Right cardiac atrium (tissue), 5 donors: Measurements from ENCODE around the gene RUNX3. TPM values are rescaled to one million over a fixed set of nuclear protein-coding genes. Genes with fewer than 3 reads are reported as not detected.

Experiments used
- ATAC-seq, 2 donors: fragments of 200-7000 bp; cut with Tn5 transposase; one replicate each; pipeline versions ENCODE4 v1.8.0 to v1.9.1; 2020; ENCODE audit warnings: moderate library complexity in 2 of 2, mild to moderate bottlenecking in 1 of 2
- DNase-seq, 3 donors: peaks; one replicate each; pipeline ENCODE4 v3.0.0-alpha.2; 2020
- H3K27ac ChIP-seq: one replicate; pipeline ENCODE4 v1.5.1; 2013; ENCODE audit warnings: mild to moderate bottlenecking, low read length, control low read depth, moderate library complexity
- H3K27me3 ChIP-seq: one replicate; pipeline ENCODE4 v1.6.1; 2013; ENCODE audit not compliant: control insufficient read depth, insufficient read depth
- H3K4me1 ChIP-seq: one replicate; pipeline ENCODE4 v1.6.1; 2013; ENCODE audit warnings: low read length; ENCODE audit not compliant: control insufficient read depth, insufficient read depth
- H3K4me3 ChIP-seq: one replicate; pipeline ENCODE4 v1.5.1; 2013; ENCODE audit warnings: low read length, control low read depth
- H3K9me3 ChIP-seq: one replicate; pipeline ENCODE4 v1.6.1; 2013; ENCODE audit warnings: low read length; ENCODE audit not compliant: control insufficient read depth
- WGBS: extraction: QIAGEN DNeasy Blood & Tissue Kit; methylation state at CpG from one replicate; pipeline ENCODE4 v1.1.7; 2013; 5-methylcytosine and 5-hydroxymethylcytosine counted together
- intact Hi-C, 4 donors: fragments of 100-400 bp; cut with DNase I; formaldehyde crosslinking; loops; one replicate each; pipeline versions ENCODE4 v1.11.0 to v1.14.0; 2022 to 2023
- polyA plus RNA-seq: library from polyadenylated mRNA; stranded (reverse); fragments of 200-250 nt; gene quantifications from one replicate; pipeline ENCODE4 v1.2.3, GENCODE V29; 2013
- total RNA-seq, 4 donors: library from RNA; stranded (reverse); fragmentation: NEBNext Ultra II Directional; extraction: Animal tissue kit (Norgen Biotek cat#: 25700); gene quantifications; one replicate each; pipeline ENCODE4 v1.2.1, GENCODE V29; 2021
- donor health status: healthy with polysubstance abuse.
- donor health status: DM: no; HTN: yes; CAD: no.
- donor health status: DM: no; HTN: no; CAD: no.
- donor health status: DM: no; HTN: yes; CAD: no; lungs with severe emphysema.
- donor health status: DM: yes; HTN: yes; CAD: no.

RUNX3 gene
- total and polyA plus RNA-seq, 5 donors, result 0.34 to 1.8 (median 0.89) TPM

- ATAC-seq (no peak), DNase-seq (no peak)
- Histone ChIP-seq H3K27me3 (no peaks in the 10 kb centered on the region), H3K4me1 (no peaks in the 10 kb centered on the region), H3K9me3 (no peaks in the 10 kb centered on the region), H3K4me3 (no peak overlapping the region), H3K27ac (no peak overlapping the region)
- intact Hi-C loops, result no loop called here
- 84% methylated on average over 19 of the region's 19 CpGs for WGBS
These were observed 12.7 kb upstream of the RUNX3 start for GRCh38 chr1:24942789-24943188.

- H3K4me1 ChIP-seq, result no peaks in the 10 kb centered on the region
- no peaks in the 10 kb centered on the region for H3K27me3 ChIP-seq
- H3K4me3 ChIP-seq, result no peak overlapping the region
- intact Hi-C loops, result no loop called here
- DNase-seq, result no peak
- no peaks in the 10 kb centered on the region for H3K9me3 ChIP-seq
- no peak for ATAC-seq
- WGBS, result 61% methylated on average over 4 of the region's 4 CpGs
- no peak overlapping the region for H3K27ac ChIP-seq
These were observed 11.5 kb upstream of the RUNX3 start for GRCh38 chr1:24941564-24941963.

GRCh38 chr1:24940231-24940630, 10.2 kb upstream of the RUNX3 start:
- ATAC-seq, result no peak
- no peaks in the 10 kb centered on the region for H3K4me1 ChIP-seq
- 83% methylated on average over 7 of the region's 7 CpGs for whole genome bisulfite sequencing
- H3K9me3 ChIP-seq, result no peaks in the 10 kb centered on the region
- no peak overlapping the region for H3K27ac ChIP-seq
- H3K27me3 ChIP-seq, result no peaks in the 10 kb centered on the region
- DNase-seq, result no peak
- H3K4me3 ChIP-seq, result no peak overlapping the region
- intact Hi-C loops, result no loop called here

- Histone ChIP-seq H3K27me3 (no peaks in the 10 kb centered on the region), H3K4me3 (no peak overlapping the region), H3K4me1 (no peaks in the 10 kb centered on the region), H3K27ac (no peak overlapping the region), H3K9me3 (no peaks in the 10 kb centered on the region)
- DNase-seq (no peak), ATAC-seq (no peak)
- intact Hi-C loops, result loop anchor here in 2 of 4 donors (10.0 kb wide), 2 partner anchors 165 to 265 kb away; no protein-coding TSS in a partner anchor
- 76% methylated on average over 4 of the region's 4 CpGs for WGBS
These were observed 9.7 kb upstream of the RUNX3 start for GRCh38 chr1:24939675-24940193.

- no peak for DNase-seq
- WGBS, result 92% methylated on average over 6 of the region's 6 CpGs
- no peak overlapping the region for H3K27ac ChIP-seq
- no peak overlapping the region for H3K4me3 ChIP-seq
- H3K27me3 ChIP-seq, result no peaks in the 10 kb centered on the region
- no peak for ATAC-seq
- H3K4me1 ChIP-seq, result no peaks in the 10 kb centered on the region
- intact Hi-C loops, result loop anchor here in 2 of 4 donors (10.0 kb wide), 2 partner anchors 166 to 266 kb away; no protein-coding TSS in a partner anchor
- H3K9me3 ChIP-seq, result no peaks in the 10 kb centered on the region
These were observed 9.1 kb upstream of the RUNX3 start for GRCh38 chr1:24939040-24939674.

GRCh38 chr1:24938276-24938675, 8.2 kb upstream of the RUNX3 start:
- intact Hi-C loops, result loop anchor here in 2 of 4 donors (10.0 kb wide), 2 partner anchors 167 to 267 kb away; no protein-coding TSS in a partner anchor
- H3K9me3 ChIP-seq, result no peaks in the 10 kb centered on the region
- DNase-seq, result no peak
- H3K27me3 ChIP-seq, result no peaks in the 10 kb centered on the region
- H3K4me1 ChIP-seq, result no peaks in the 10 kb centered on the region
- 93% methylated on average over 7 of the region's 7 CpGs for WGBS
- ATAC-seq, result no peak
- no peak overlapping the region for H3K27ac ChIP-seq
- H3K4me3 ChIP-seq, result no peak overlapping the region

GRCh38 chr1:24936684-24937083, 6.6 kb upstream of the RUNX3 start:
- Histone ChIP-seq H3K9me3 (no peaks in the 10 kb centered on the region), H3K27me3 (no peaks in the 10 kb centered on the region), H3K4me3 (no peak overlapping the region), H3K27ac (no peak overlapping the region), H3K4me1 (no peaks in the 10 kb centered on the region)
- 81% methylated on average over 11 of the region's 11 CpGs for WGBS
- ATAC-seq (no peak), DNase-seq (no peak)
- intact Hi-C loops, result loop anchor here in 2 of 4 donors (10.0 kb wide), 2 partner anchors 168 to 268 kb away; no protein-coding TSS in a partner anchor

GRCh38 chr1:24935615-24936484, 5.8 kb upstream of the RUNX3 start:
- no peaks in the 10 kb centered on the region for H3K9me3 ChIP-seq
- ATAC-seq (no peak), DNase-seq (no peak)
- no peaks in the 10 kb centered on the region for H3K4me1 ChIP-seq
- intact Hi-C loops, result loop anchor here in 2 of 4 donors (10.0 kb wide), 2 partner anchors 169 to 269 kb away; no protein-coding TSS in a partner anchor
- H3K27ac ChIP-seq, result no peak overlapping the region
- H3K4me3 ChIP-seq, result no peak overlapping the region
- WGBS, result 77% methylated on average over 13 of the region's 13 CpGs
- no peaks in the 10 kb centered on the region for H3K27me3 ChIP-seq

GRCh38 chr1:24935196-24935526, 5.1 kb upstream of the RUNX3 start:
- H3K27ac ChIP-seq, result no peak overlapping the region
- no peaks in the 10 kb centered on the region for H3K9me3 ChIP-seq
- no peaks in the 10 kb centered on the region for H3K27me3 ChIP-seq
- no peak overlapping the region for H3K4me3 ChIP-seq
- 41% methylated on average over 11 of the region's 11 CpGs for WGBS
- no peak for ATAC-seq
- DNase-seq, result no peak
- intact Hi-C loops, result loop anchor here in 2 of 4 donors (10.0 kb wide), 2 partner anchors 170 to 270 kb away; no protein-coding TSS in a partner anchor
- no peaks in the 10 kb centered on the region for H3K4me1 ChIP-seq

GRCh38 chr1:24934310-24935195, 4.5 kb upstream of the RUNX3 start:
- Histone ChIP-seq H3K4me1 (no peaks in the 10 kb centered on the region), H3K27ac (no peak overlapping the region), H3K27me3 (no peaks in the 10 kb centered on the region), H3K9me3 (no peaks in the 10 kb centered on the region), H3K4me3 (no peak overlapping the region)
- ATAC-seq, result no peak
- intact Hi-C loops, result loop anchor here in 2 of 4 donors (10.0 kb wide), 2 partner anchors 170 to 270 kb away; no protein-coding TSS in a partner anchor
- DNase-seq, result no peak
- WGBS, result 37% methylated on average over 16 of the region's 16 CpGs
